Activated T-cell treated with anti-CD3 and anti-CD28 coated beads for 48 hours (primary cell): Measurements from ENCODE around the gene MRPL24.

Source experiments
- DNase-seq: peaks from one replicate; pipeline ENCODE4 v3.0.0-alpha.2; 2020; ENCODE audit warnings: low read depth

The MRPL24 gene

GRCh38 chr1:156743367-156744302 is 2.7 kb upstream of the MRPL24 start:
- DNase-seq: no peak

GRCh38 chr1:156742801-156743200 is 1.9 kb upstream of the MRPL24 start:
- no peak for DNase-seq

- no peak for DNase-seq
Measured at GRCh38 chr1:156742017-156742416, 1.1 kb upstream of the MRPL24 start.

GRCh38 chr1:156741481-156741983 is 644 bp upstream of the MRPL24 start:
- DNase-seq: no peak

- DNase-seq: no peak
Measured at GRCh38 chr1:156740237-156740740, 599 bp downstream of the MRPL24 start.

GRCh38 chr1:156738916-156739315 is 2.0 kb downstream of the MRPL24 start:
- DNase-seq: no peak

- no peak for DNase-seq
Measured at GRCh38 chr1:156738407-156738806, 2.5 kb downstream of the MRPL24 start.

- DNase-seq: no peak
Measured at GRCh38 chr1:156733989-156734584, 6.8 kb downstream of the MRPL24 start.

- peak; percentile 94 for DNase-seq
Measured at GRCh38 chr1:156728599-156729462, 12.1 kb downstream of the MRPL24 start, which contains the start of gene ISG20L2. TSS of gene ISG20L2 (minus strand) at chr1:156728766. CDS start at chr1:156727652, 1,114 bp downstream.

- DNase-seq: peak; percentile 83
Measured at GRCh38 chr1:156727926-156728598, 12.8 kb downstream of the MRPL24 start, which contains the start of gene METTL25B. TSS of gene METTL25B (plus strand) at chr1:156728469. CDS start at chr1:156729105, 636 bp downstream.

GRCh38 chr1:156727492-156727891 is 13.4 kb downstream of the MRPL24 start:
- DNase-seq: no peak

- peak; percentile 47 for DNase-seq
Measured at GRCh38 chr1:156726549-156727226, 14.2 kb downstream of the MRPL24 start.

GRCh38 chr1:156725683-156726280 is 15.1 kb downstream of the MRPL24 start:
- DNase-seq: peak; percentile 76

- DNase-seq: no peak
Measured at GRCh38 chr1:156721535-156721934, 19.4 kb downstream of the MRPL24 start.

GRCh38 chr1:156721131-156721530 is 19.8 kb downstream of the MRPL24 start:
- DNase-seq: no peak

- DNase-seq: no peak
Measured at GRCh38 chr1:156717351-156717750, 23.5 kb downstream of the MRPL24 start.

GRCh38 chr1:156714830-156715229 is 26.1 kb downstream of the MRPL24 start:
- DNase-seq: no peak

- DNase-seq: no peak
Measured at GRCh38 chr1:156712626-156713025, 28.3 kb downstream of the MRPL24 start.

- DNase-seq: no peak
Measured at GRCh38 chr1:156711011-156711817, 29.7 kb downstream of the MRPL24 start.
